Neural progenitor cell (in vitro differentiated cells): ENCODE results near the gene NXT1.

Experiments used
- EZH2phosphoT487 ChIP-seq: fragments of 200-600 bp; sonication (generic); IDR thresholded peaks from 2 replicates; pipeline ENCODE4 v1.6.1; 2017; ENCODE audit warnings: antibody characterized with exemption
- TF ChIP-seq, protein P1 (sequence below): fragments of 200-600 bp; sonication (generic); IDR thresholded peaks from 2 replicates; pipeline ENCODE4 v1.5.1; 2017; ENCODE audit warnings: antibody characterized with exemption, mild to moderate bottlenecking

DNA sequence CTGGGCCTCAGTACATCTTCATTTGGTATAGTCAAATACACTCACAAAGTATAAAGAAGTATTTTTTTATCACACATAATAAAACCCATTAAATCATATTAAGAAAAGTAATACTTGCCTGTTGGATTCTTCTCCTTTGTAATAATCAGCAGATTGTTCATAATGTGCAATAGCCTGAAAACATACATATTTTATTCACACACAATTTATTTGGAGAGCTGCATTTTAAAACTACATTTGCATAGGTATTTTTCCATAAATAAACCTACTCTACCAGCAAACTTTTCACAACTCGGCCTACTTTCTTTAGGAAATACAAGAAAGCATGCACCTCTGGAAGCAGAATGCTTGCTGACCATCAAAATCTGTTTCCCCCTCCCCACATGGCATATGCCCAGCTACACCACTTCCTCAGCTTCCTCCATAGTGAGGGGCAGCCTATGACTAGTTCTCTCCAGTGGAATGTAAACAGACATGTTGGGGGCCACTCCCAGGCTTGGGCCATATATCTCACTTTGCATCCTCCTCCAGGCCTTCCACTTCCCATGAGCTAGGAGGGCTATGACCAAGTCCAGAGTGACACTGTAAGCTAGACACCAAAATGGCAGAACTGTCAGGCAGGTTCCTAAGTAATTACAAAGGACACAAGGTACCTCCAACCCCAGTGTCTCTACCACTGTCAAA lies 39.6 kb downstream of the NXT1 start:
- TF ChIP-seq, protein P1, sequence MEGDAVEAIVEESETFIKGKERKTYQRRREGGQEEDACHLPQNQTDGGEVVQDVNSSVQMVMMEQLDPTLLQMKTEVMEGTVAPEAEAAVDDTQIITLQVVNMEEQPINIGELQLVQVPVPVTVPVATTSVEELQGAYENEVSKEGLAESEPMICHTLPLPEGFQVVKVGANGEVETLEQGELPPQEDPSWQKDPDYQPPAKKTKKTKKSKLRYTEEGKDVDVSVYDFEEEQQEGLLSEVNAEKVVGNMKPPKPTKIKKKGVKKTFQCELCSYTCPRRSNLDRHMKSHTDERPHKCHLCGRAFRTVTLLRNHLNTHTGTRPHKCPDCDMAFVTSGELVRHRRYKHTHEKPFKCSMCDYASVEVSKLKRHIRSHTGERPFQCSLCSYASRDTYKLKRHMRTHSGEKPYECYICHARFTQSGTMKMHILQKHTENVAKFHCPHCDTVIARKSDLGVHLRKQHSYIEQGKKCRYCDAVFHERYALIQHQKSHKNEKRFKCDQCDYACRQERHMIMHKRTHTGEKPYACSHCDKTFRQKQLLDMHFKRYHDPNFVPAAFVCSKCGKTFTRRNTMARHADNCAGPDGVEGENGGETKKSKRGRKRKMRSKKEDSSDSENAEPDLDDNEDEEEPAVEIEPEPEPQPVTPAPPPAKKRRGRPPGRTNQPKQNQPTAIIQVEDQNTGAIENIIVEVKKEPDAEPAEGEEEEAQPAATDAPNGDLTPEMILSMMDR: no peak
- TF ChIP-seq EZH2phosphoT487: no peak
